GOT3 (cell line): ENCODE results near the gene NUP37.
"Not testable (repeated sequence)": the region's sequence is repeated elsewhere in the genome, so short reads cannot be mapped to it uniquely, and the experiment has no call there.

Experiments used
- DNase-seq: peaks from one replicate; lab custom pipeline; 2025; ENCODE audit warnings: mixed read lengths; lab: John Stamatoyannopoulos, UW

The NUP37 gene

DNA sequence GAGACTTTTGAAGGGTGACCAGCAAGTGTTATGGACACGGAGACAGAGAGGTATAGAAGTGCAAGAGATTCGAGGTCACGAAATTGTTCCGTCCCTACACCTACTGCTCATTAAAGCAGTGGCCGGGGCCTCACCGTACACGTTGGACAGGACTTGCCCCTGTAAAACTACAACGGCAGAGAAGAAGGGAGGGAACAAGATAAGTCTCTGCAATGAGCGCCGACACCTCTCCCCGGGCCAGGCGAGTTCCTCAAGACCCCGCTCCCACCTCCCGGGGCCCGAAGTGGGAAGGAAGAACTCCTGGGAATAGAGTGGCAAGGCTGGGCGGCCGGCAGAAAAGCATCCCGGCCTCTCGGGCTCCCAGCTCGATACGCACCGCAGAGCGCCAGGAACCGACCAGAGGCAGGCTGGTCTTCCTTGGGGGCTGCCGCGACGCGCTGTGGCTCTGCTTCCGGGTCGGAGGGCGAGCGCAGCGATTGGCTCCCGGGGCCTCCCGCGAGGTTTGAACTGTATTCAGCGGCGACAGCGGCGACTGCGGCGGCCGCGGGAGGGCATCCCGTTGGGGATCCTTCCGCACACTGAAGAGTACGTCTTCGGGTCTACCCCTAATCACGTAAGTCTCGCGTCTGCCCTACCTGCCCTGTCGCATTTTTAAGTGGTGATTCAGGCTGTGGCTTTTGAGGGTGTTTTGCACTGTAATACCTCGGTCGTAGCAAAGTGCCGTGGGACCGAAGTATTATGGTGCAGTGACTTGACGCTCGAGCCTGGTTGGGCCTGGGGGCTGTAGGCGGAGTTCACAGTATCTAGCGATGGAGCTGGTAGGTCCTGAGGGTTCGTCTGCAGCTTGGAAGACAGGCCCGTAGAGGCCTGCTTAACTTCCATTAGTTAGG lies at the start of gene NUP37, which contains the start of gene PARPBP:
Gene NUP37 (minus strand): TSS at position 441 of the 890 bp plus-strand sequence. CDS start 1,596 bp downstream, outside the sequence.
Gene PARPBP (plus strand): TSS at position 510 of the 890 bp plus-strand sequence. CDS start 3,706 bp downstream, outside the sequence.
- peak; percentile 14 for DNase-seq

- DNase-seq: no peak
Observed at GRCh38 chr12:102167821-102168604, 48.1 kb upstream of the NUP37 start.

- DNase-seq: no peak
Observed at GRCh38 chr12:102163383-102163782, 43.5 kb upstream of the NUP37 start.

DNA sequence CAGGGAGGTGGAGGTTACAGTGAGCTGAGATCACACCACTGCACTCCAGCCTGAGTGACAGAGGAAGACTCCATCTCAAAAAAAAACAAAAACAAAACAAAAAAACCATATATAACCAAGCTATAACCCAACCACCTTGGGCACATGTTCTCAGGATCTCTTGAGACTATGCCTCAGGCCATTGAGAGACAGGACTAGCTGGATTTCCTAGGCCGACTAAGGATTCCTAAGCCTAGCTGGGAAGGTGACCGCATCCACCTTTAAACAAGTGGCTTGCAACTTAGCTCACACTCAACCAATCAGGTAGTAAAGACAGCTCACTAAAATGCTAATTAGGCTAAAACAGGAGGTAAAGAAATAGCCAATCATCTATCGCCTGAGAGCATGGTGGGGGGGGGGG lies 35.3 kb upstream of the NUP37 start:
- DNase-seq: not testable (repeated sequence)

- DNase-seq: not testable (repeated sequence)
Observed at GRCh38 chr12:102147062-102147587, 27.2 kb upstream of the NUP37 start.

DNA sequence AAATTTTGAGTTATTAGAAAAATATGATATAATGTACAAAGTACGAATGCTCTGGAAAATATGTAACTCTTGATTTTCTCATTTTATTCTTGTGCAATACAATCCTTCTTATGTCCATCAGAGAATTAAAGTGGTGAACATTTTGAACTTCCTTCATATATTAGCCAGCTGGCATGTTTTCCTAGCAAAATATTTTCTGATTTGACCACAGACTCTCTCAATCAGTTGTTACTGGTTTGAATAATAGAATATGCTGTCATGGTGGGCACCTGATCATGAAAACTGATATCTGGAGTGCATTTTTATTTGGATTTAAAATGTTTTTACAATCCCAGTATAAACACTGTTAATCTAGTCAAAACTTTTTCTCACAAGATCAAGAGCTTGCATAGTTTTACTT lies 24.3 kb upstream of the NUP37 start:
- no peak for DNase-seq

DNA sequence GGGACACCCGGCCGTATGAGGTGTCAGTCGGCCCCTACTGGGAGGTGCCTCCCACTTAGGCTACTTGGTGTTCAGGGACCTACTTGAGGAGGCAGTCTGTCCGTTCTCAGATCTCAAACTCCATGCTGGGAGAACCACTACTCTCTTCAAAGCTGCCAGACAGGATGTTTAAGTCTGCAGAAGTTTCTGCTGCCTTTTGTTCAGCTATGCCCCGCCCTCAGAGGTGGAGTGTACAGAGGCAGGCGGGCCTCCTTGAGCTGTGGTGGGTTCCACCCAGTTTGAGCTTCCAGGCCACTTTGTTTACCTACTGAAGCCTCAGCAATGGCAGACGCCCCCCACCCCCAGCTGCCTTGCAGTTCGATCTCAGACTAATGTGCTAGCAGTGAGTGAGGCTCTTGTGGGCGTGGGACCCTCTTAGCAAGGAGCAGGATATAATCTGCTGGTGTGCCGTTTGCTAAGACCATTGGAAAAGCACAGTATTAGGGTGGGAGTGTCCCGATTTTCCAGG lies 23.0 kb upstream of the NUP37 start:
- DNase-seq: not testable (repeated sequence)

DNA sequence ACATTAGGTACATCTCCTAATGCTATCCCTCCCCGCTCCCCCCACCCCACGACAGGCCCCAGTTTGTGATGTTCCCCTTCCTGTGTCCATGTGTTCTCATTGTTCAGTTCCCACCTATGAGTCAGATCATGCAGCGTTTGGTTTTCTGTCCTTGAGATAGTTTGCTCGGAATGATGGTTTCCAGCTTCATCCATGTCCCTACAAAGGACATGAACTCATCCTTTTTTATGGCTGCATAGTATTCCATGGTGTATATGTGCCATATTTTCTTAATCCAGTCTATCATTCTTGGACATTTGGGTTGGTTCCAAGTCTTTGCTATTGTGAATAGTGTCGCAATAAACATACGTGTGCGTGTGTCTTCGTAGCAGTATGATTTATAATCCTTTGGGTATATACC lies 17.7 kb upstream of the NUP37 start:
- not testable (repeated sequence) for DNase-seq

GRCh38 chr12:102131442-102131841 lies 11.5 kb upstream of the NUP37 start:
- not testable (repeated sequence) for DNase-seq

- not testable (repeated sequence) for DNase-seq
Observed at GRCh38 chr12:102130720-102131119, 10.8 kb upstream of the NUP37 start.

- DNase-seq: not testable (repeated sequence)
Observed at GRCh38 chr12:102121328-102121727, 1.4 kb upstream of the NUP37 start.

DNA sequence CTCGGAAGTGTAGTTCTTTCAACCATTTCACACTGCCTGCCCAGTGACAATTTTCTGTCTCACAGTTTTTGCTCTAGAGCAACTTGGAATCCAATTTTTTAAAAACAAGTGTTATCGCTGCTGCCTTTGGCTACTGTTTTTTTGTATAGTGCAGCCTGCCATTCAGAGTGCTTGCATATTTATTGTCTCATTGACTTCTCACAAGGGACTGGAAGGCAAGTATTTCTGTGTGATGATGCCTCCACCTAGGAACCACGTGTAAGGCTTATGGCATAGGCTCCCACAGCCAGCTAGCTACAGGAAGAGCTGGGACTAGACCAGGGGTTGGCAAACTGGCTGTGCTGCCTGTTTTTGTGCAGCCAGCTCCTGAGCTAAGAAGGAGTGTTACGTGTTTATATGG lies 972 bp upstream of the NUP37 start:
- no peak for DNase-seq

DNA sequence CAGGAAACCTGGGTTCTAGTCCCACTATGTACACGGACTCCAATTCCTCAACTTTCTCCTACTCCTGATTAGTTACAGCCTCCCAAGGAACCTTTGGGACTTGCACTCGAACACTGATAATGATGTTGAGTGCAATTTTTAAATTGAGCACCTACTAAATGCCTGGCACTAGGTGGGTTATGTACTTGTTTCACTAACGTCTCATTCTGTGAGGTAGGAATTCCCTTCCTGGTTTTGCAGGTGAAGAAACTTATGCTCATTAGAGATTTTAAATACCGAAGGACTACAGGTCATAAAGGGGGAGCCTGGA lies 605 bp upstream of the NUP37 start:
- no peak for DNase-seq

DNA sequence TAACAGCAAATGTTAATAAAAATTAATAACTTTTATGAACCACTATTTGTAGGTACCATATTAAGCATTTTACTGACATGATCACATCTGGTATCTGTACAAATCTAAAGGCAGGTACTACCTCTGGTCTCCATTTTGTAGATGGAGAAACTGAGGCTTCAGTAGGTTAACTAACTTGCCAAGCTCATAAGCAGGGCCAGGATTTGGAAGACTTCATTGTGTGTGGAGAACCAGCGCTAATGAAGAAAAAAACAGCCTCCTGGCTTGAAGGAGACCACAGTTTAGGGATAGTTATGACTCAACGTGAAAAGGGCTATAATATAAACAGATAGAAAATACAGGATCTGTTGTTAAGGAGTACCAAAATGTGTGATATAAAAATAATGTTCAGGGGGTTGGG lies 1.0 kb downstream of the NUP37 start:
- DNase-seq: no peak

GRCh38 chr12:102116392-102116791 lies 3.5 kb downstream of the NUP37 start:
- no peak for DNase-seq

DNA sequence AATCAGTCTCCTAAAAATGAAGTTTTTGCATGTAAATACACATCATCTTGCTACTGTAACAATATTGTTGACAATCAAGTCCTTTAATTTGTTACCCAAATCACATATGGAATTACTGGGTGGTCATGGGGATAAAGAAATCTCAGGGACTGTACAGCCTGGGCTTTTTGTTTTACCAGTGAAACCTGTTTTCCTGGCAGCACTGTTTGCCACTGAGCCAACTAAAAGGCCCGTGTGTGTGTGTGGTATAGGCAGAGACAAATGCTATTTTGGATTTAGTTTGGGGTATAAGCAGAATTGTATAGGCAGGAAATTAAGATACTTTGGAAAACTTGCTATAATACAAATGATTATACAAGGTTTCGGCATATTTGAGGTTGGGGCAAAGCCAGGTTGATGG lies 5.7 kb downstream of the NUP37 start:
- no peak for DNase-seq

DNA sequence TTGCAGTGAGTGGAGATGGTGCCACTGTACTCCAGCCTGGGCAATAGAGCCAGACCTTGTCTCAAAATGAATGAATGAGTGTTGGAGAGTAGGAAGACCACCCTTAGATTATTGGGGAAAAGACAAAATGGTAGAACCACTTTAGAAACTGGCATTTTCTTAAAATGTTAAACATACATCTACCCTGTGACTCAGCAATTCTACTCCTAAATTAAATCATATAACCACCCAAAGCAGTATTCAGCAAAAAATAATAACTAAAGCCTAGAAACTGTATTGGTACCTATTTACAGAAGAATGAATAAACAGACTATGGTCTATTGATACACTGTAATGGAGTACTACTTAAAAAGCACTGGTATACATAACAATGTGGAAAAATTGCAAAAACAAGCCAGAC lies 9.1 kb downstream of the NUP37 start:
- DNase-seq: no peak

DNA sequence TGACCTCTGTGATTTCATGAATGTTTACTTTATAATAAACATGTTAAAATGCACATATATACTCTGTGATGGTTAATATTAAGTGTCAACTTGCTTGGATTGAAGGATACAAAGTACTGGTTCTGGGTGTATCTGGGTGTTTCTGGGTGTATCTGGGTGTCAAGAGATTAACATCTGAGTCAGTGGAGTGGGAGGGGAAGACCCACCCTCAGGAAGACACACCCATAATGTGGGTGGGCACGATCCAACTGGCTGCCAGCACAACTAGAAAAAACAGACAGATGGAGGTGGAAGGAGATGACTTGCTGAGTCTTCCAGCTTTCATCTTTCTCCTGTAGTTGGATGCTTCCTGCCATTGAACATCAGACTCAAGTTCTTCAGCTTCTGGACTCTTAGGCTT lies 11.9 kb downstream of the NUP37 start:
- no peak for DNase-seq

DNA sequence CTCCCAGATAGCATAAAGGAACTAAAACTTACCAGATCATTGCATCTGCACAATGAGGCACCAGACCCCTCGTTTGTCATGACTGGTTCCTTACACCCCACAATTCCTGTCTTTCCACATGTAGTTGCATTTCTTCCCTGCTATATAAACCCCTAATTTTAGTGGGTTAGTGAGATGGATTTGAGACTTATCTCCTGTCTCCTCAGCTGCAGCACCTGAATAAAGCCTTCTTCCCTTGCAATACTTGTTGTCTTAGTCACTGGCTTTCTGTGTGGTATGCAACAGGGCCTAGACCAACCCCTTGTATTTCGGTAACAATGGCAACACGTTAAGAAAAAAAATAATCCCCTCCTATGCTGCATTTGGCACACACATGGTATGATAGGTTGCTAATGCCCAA lies 13.0 kb downstream of the NUP37 start:
- DNase-seq: no peak

- no peak for DNase-seq
Observed at GRCh38 chr12:102096855-102097254, 23.1 kb downstream of the NUP37 start.

- DNase-seq: no peak
Observed at GRCh38 chr12:102095677-102096263, 24.1 kb downstream of the NUP37 start.

DNA sequence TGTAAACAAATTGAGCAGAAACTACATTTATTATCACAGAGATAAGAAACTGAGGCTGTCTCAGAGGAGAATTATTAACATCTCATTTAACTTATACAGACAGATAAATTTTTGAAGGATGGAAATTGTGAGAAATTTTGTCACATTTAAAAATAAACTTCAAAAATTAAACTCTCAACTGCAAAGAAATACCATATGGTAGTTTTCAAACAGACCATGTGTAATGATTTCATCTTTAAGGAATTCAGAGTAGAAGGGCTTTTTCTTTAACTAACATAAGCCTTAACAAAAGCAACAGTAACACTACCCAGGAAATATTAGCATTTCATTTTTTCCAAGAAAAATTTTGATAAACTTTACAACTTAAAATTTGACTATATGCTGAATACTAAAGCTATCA lies 26.6 kb downstream of the NUP37 start:
- no peak for DNase-seq
